ENCODE measurements around the gene NPTN. TPM values are rescaled to one million over a fixed set of nuclear protein-coding genes. Genes with fewer than 3 reads are reported as not detected.

NPTN gene
- polyA plus RNA-seq, 3 donors = 86.5 to 137 (median 88.0) TPM

DNA sequence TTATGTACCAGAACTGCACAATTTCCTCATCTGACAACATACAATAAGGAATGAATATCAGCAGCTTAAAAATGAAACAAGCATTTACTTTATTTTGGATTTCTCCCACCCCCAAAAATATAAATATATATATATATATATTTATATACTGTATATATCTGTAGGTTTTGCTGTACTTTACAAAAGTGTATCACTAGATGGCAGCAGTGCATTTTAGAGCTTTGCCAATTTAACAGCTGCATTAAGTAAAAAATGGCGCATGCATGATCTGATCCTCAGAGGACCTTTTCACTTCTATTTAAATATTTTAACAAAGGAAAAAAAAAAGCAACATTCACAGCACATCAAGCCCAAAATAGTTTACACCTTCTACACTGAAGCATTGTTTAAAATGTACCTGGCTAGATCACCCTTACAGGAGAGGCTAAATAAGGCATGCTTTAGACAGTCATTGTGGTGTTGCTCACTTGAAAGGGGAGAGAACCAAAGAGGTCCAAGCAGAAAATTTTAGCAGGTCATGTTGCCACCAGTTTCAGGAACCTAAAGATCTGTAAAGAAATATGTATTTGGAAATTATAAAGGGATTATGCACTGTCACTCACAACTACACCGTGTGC, 72.6 kb downstream of the NPTN start:
- Mint-ChIP-seq H3K27ac (no peak overlapping the region), H3K4me3 (no peak overlapping the region), H3K4me1 (peaks cover 21% of the 10 kb centered on the region), H3K36me3 (peaks cover 83 to 92% of the 10 kb centered on the region in 2 donors), H3K9me3 (no peaks in the 10 kb centered on the region), H3K27me3 (ENCODE audit: low read depth in 3 of 3) (peaks cover 0 to 2% (median 0%) of the 10 kb centered on the region in 3 donors)
- H3K9me3 ChIP-seq (replicated peaks in 1 of 2; ENCODE audit: control insufficient read depth in 1 of 2, insufficient read depth in 1 of 2, low read length in 2 of 2) = no peaks in the 10 kb centered on the region
- H3K27me3 ChIP-seq (ENCODE audit: control insufficient read depth in 2 of 2, insufficient read depth in 2 of 2, low read length in 2 of 2) = no peaks in the 10 kb centered on the region
- no peak overlapping the region for H3K27ac ChIP-seq (ENCODE audit: low read depth in 1 of 2, low read length in 2 of 2)
- intact Hi-C loops (cut with micrococcal nuclease) = loop anchor here (2.0 to 5.0 kb wide), 3 partner anchors 72 to 137 kb away; partner anchors contain the start of gene NPTN (in 1 of the 2)
- no CpG with 5 or more reads among the region's 2 CpGs for WGBS (ENCODE audit: insufficient coverage)
- H3K4me3 ChIP-seq (replicated peaks in 1 of 3; ENCODE audit: low read depth in 2 of 3, low read length in 3 of 3) = no peak overlapping the region
- H3K9ac ChIP-seq (ENCODE audit: insufficient read depth, low read length, poor library complexity, severe bottlenecking) = no peak overlapping the region
- DNase-seq = peak; percentile 25 to 49 (median 32)
- H3K36me3 ChIP-seq (replicated peaks in 1 of 2; ENCODE audit: control insufficient read depth in 1 of 2, insufficient read depth in 2 of 2, low read length in 2 of 2) = peaks cover 59 to 92% of the 10 kb centered on the region in 2 donors
- H2AFZ ChIP-seq (ENCODE audit: insufficient read depth, low read depth, low read length, poor library complexity, severe bottlenecking) = no peak overlapping the region
- H3K4me2 ChIP-seq (replicated peaks; ENCODE audit: extremely low read depth, low read length, poor library complexity, severe bottlenecking) = no peak overlapping the region
- peaks cover 18 to 23% of the 10 kb centered on the region in 2 donors for H3K4me1 ChIP-seq (ENCODE audit: control insufficient read depth in 1 of 2, insufficient read depth in 2 of 2, low read length in 2 of 2)
- no peaks in the 10 kb centered on the region for H3K79me2 ChIP-seq (ENCODE audit: insufficient read depth, low read length)
- H4K20me1 ChIP-seq (ENCODE audit: insufficient read depth, low read length) = peaks cover 40% of the 10 kb centered on the region
- TF ChIP-seq, protein P1, sequence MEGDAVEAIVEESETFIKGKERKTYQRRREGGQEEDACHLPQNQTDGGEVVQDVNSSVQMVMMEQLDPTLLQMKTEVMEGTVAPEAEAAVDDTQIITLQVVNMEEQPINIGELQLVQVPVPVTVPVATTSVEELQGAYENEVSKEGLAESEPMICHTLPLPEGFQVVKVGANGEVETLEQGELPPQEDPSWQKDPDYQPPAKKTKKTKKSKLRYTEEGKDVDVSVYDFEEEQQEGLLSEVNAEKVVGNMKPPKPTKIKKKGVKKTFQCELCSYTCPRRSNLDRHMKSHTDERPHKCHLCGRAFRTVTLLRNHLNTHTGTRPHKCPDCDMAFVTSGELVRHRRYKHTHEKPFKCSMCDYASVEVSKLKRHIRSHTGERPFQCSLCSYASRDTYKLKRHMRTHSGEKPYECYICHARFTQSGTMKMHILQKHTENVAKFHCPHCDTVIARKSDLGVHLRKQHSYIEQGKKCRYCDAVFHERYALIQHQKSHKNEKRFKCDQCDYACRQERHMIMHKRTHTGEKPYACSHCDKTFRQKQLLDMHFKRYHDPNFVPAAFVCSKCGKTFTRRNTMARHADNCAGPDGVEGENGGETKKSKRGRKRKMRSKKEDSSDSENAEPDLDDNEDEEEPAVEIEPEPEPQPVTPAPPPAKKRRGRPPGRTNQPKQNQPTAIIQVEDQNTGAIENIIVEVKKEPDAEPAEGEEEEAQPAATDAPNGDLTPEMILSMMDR (IDR thresholded peaks at IDR 0.05) = peak; percentile 65

DNA sequence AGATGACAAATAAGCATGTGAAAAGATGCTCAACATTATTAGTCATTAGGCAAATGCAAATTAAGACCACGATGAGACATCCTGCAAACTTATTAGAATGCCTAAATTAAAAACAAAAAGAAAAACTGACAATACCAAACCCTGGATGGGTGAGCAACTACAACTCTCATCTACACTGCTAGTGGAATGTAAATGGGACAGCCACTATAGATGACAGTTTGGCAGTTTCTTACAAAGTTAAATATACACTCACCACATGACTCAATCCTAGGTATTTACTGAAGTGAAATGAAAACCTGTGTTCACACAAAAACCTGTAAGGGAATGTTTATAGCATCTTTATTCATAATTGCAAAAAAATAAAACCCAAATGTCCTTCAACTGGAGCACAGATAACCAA, 74.7 kb downstream of the NPTN start:
- DNase-seq = no peak
- H3K9ac ChIP-seq (ENCODE audit: insufficient read depth, low read length, poor library complexity, severe bottlenecking) = no peak overlapping the region
- H3K4me1 Mint-ChIP-seq = peaks cover 1% of the 10 kb centered on the region
- no peaks in the 10 kb centered on the region for H3K9me3 Mint-ChIP-seq
- TF ChIP-seq, protein P1 (IDR thresholded peaks at IDR 0.05) = no peak
- no peaks in the 10 kb centered on the region for H3K9me3 ChIP-seq (replicated peaks in 1 of 2; ENCODE audit: control insufficient read depth in 1 of 2, insufficient read depth in 1 of 2, low read length in 2 of 2)
- peaks cover 62 to 91% of the 10 kb centered on the region in 2 donors for H3K36me3 ChIP-seq (replicated peaks in 1 of 2; ENCODE audit: control insufficient read depth in 1 of 2, insufficient read depth in 2 of 2, low read length in 2 of 2)
- H3K27me3 Mint-ChIP-seq (ENCODE audit: low read depth in 3 of 3) = peaks cover 0 to 3% (median 0%) of the 10 kb centered on the region in 3 donors
- H4K20me1 ChIP-seq (ENCODE audit: insufficient read depth, low read length) = peaks cover 23% of the 10 kb centered on the region
- H3K27ac ChIP-seq (ENCODE audit: low read depth in 1 of 2, low read length in 2 of 2) = no peak overlapping the region
- peaks cover under 1 to 2% of the 10 kb centered on the region in 2 donors for H3K4me1 ChIP-seq (ENCODE audit: control insufficient read depth in 1 of 2, insufficient read depth in 2 of 2, low read length in 2 of 2)
- no peak overlapping the region for H3K4me2 ChIP-seq (replicated peaks; ENCODE audit: extremely low read depth, low read length, poor library complexity, severe bottlenecking)
- H3K4me3 Mint-ChIP-seq = no peak overlapping the region
- no peaks in the 10 kb centered on the region for H3K79me2 ChIP-seq (ENCODE audit: insufficient read depth, low read length)
- H3K36me3 Mint-ChIP-seq = peaks cover 76 to 84% of the 10 kb centered on the region in 2 donors
- H3K4me3 ChIP-seq (replicated peaks in 1 of 3; ENCODE audit: low read depth in 2 of 3, low read length in 3 of 3) = no peak overlapping the region
- intact Hi-C loops (cut with micrococcal nuclease) = loop anchor here in 1 of 2 donors (5.0 kb wide), 1 partner anchor 144 kb away; no protein-coding TSS in a partner anchor
- no peaks in the 10 kb centered on the region for H3K27me3 ChIP-seq (ENCODE audit: control insufficient read depth in 2 of 2, insufficient read depth in 2 of 2, low read length in 2 of 2)
- H2AFZ ChIP-seq (ENCODE audit: insufficient read depth, low read depth, low read length, poor library complexity, severe bottlenecking) = no peak overlapping the region
- no peak overlapping the region for H3K27ac Mint-ChIP-seq
- WGBS (ENCODE audit: insufficient coverage) = no CpG with 5 or more reads among the region's 1 CpG

Measured in CD14-positive monocyte (primary cell).